ENCODE measurements around the gene SCN11A. TPM values are rescaled to one million over a fixed set of nuclear protein-coding genes. Genes with fewer than 3 reads are reported as not detected.

SCN11A gene
- total RNA-seq, 1 donor from 2014 or later, result 0.69 TPM

DNA sequence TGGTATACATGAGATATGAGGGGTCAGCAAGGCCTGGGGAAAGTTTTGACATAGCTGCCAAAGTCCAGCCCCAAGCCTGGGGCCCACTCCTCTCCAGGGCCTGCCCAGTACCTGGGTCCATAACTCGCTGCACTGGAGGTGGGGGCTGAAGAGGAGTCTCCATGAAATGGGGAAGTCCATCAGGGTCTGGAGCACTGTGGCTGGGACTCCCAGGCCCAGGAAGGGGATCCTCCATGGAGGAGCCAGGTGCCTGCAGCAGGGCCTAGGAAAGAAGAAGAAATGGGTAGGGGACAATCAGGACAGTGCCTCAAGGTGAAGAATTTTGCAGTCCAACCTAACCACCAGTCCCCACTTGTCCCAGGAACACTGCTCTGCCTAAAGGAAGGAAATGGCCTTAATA is 47.5 kb upstream of the SCN11A start:
- no peak for DNase-seq (ENCODE audit: low spot score)

DNA sequence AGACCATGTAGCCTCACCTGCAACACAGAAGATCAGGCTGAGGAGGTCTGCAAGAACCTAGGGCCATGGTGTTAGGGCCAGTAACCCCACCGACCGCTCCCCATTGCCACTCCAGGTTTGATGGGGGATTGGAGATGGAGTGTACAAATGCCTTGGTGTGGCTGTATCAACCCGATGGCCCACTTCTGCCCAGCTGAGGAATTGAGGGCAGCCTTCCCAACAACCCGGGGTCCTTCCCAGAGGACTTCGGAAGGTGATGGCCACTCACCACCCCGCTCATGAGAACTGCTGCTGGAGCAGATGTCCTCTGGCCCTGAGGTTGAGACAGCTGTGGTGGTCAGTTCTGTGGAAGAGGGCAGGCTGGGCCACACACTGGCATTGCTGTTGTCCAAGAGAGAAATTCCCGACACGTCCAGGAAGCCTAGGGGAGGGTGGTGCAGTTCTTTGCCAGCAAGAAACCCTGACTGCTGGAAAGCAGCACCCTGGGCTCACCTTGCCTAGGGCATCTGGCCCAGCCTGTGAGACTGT is 46.8 kb upstream of the SCN11A start:
- peaks cover 44% of the 10 kb centered on the region for H3K36me3 Mint-ChIP-seq (ENCODE audit: low read depth, unreplicated experiment)
- H3K4me1 Mint-ChIP-seq (ENCODE audit: unreplicated experiment), result peaks cover 65% of the 10 kb centered on the region
- DNase-seq (ENCODE audit: low spot score), result no peak
- no peak overlapping the region for H3K4me3 Mint-ChIP-seq (ENCODE audit: unreplicated experiment)
- peaks cover 9% of the 10 kb centered on the region for H3K27me3 Mint-ChIP-seq (ENCODE audit: unreplicated experiment)
- no peaks in the 10 kb centered on the region for H3K9me3 Mint-ChIP-seq (ENCODE audit: unreplicated experiment)
- H3K27ac Mint-ChIP-seq (ENCODE audit: unreplicated experiment), result no peak overlapping the region
- TF ChIP-seq, protein P1, sequence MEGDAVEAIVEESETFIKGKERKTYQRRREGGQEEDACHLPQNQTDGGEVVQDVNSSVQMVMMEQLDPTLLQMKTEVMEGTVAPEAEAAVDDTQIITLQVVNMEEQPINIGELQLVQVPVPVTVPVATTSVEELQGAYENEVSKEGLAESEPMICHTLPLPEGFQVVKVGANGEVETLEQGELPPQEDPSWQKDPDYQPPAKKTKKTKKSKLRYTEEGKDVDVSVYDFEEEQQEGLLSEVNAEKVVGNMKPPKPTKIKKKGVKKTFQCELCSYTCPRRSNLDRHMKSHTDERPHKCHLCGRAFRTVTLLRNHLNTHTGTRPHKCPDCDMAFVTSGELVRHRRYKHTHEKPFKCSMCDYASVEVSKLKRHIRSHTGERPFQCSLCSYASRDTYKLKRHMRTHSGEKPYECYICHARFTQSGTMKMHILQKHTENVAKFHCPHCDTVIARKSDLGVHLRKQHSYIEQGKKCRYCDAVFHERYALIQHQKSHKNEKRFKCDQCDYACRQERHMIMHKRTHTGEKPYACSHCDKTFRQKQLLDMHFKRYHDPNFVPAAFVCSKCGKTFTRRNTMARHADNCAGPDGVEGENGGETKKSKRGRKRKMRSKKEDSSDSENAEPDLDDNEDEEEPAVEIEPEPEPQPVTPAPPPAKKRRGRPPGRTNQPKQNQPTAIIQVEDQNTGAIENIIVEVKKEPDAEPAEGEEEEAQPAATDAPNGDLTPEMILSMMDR (IDR thresholded peaks at IDR 0.05; ENCODE audit: unreplicated experiment), result no peak

More for the DNA sequence above, 47.5 kb upstream of the SCN11A start:
- Mint-ChIP-seq H3K27me3 (ENCODE audit: unreplicated experiment) (peaks cover 9% of the 10 kb centered on the region), H3K4me3 (ENCODE audit: unreplicated experiment) (no peak overlapping the region), H3K36me3 (ENCODE audit: low read depth, unreplicated experiment) (peaks cover 38% of the 10 kb centered on the region), H3K9me3 (ENCODE audit: unreplicated experiment) (no peaks in the 10 kb centered on the region), H3K4me1 (ENCODE audit: unreplicated experiment) (peaks cover 63% of the 10 kb centered on the region), H3K27ac (ENCODE audit: unreplicated experiment) (no peak overlapping the region)
- TF ChIP-seq, protein P1 (IDR thresholded peaks at IDR 0.05; ENCODE audit: unreplicated experiment), result no peak

DNA sequence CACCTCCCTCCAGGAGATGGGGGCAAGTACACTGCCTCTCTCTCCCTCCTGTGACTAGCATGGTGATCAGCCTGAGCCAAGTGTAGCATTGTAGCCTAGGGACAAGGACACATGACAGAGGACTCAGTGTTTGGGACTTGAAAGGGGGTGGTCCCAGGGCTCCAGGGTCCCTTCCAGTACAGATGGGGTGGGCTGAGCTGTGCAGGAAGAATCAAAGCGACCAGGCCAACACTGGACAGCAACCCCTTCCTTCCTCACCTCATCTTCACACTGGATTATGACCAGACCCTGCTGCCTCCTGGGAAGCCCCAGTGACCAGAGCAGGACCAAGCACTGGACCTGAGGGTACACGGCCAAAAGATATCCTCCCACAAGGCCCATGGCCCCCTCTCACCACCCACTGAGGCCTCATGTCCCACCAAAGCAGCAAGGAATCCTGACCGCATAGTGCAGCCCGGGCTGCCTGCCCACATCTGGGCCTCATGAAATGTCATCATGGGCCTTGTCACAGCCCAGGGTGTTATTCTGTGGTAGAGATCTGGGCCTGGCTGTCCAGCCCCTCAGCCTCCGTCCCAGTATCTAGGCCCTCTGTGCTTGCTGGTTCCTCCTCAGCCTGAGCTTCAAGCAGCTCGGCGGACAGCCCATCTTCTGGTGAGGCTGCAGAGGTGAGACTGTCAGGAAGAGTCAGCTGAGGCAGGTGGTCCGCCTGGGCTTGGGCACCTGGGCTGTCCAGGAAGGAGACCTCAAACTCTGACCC is 46.1 kb upstream of the SCN11A start:
- TF ChIP-seq, protein P1 (IDR thresholded peaks at IDR 0.05; ENCODE audit: unreplicated experiment), result no peak
- Mint-ChIP-seq H3K4me1 (ENCODE audit: unreplicated experiment) (peaks cover 60% of the 10 kb centered on the region), H3K27ac (ENCODE audit: unreplicated experiment) (peak overlapping the region; percentile 59), H3K4me3 (ENCODE audit: unreplicated experiment) (no peak overlapping the region), H3K36me3 (ENCODE audit: low read depth, unreplicated experiment) (peaks cover 44% of the 10 kb centered on the region), H3K27me3 (ENCODE audit: unreplicated experiment) (peaks cover 8% of the 10 kb centered on the region), H3K9me3 (ENCODE audit: unreplicated experiment) (no peaks in the 10 kb centered on the region)
- no peak for DNase-seq (ENCODE audit: low spot score)

DNA sequence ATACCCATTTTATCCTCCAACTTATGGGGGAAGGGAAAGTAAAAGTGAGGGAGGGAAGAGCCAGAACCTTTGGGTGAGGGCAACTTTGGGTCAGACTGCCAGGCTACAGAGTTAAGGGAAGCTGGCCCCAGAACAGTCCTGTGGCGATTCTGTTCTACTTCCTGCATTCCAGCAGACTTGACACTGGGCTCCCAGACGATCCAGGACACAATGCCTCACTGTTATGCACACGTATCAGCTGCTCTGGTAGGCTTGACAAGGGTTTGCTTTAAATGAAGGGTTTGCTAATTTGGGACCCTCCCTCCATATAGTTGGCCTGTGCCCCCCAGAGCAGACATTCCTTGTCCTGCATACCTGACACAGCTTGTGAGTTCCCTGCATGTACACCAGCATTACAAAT is 45.0 kb upstream of the SCN11A start:
- TF ChIP-seq, protein P1 (IDR thresholded peaks at IDR 0.05; ENCODE audit: unreplicated experiment), result no peak
- Mint-ChIP-seq H3K9me3 (ENCODE audit: unreplicated experiment) (no peaks in the 10 kb centered on the region), H3K27me3 (ENCODE audit: unreplicated experiment) (peaks cover 8% of the 10 kb centered on the region), H3K36me3 (ENCODE audit: low read depth, unreplicated experiment) (peaks cover 40% of the 10 kb centered on the region), H3K27ac (ENCODE audit: unreplicated experiment) (peak overlapping the region; percentile 80), H3K4me1 (ENCODE audit: unreplicated experiment) (peaks cover 50% of the 10 kb centered on the region), H3K4me3 (ENCODE audit: unreplicated experiment) (no peak overlapping the region)
- no peak for DNase-seq (ENCODE audit: low spot score)

DNA sequence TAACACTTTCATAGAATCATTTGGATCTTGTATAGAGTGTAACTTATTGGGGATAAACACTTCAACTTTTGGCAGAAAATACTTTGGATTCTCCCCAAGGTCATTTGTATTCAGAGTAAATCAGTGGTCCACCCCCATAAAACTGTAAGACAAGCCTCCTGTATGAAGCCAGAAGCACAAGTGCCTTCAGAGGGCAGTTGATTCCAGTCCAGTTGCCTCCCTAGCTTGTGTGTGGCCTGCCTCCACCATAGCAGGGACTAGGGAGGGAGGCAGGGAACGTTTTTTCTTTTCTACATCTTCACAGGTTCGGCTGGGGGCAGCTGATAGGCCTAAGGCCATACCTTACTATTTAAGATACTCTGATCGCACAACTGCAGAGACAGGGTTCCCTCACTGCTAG is 44.0 kb upstream of the SCN11A start:
- no peaks in the 10 kb centered on the region for H3K9me3 Mint-ChIP-seq (ENCODE audit: unreplicated experiment)
- DNase-seq (ENCODE audit: low spot score), result no peak
- peak overlapping the region; percentile 49 for H3K27ac Mint-ChIP-seq (ENCODE audit: unreplicated experiment)
- no peak overlapping the region for H3K4me3 Mint-ChIP-seq (ENCODE audit: unreplicated experiment)
- H3K4me1 Mint-ChIP-seq (ENCODE audit: unreplicated experiment), result peaks cover 50% of the 10 kb centered on the region
- TF ChIP-seq, protein P1 (IDR thresholded peaks at IDR 0.05; ENCODE audit: unreplicated experiment), result no peak
- H3K27me3 Mint-ChIP-seq (ENCODE audit: unreplicated experiment), result peaks cover 8% of the 10 kb centered on the region
- peaks cover 35% of the 10 kb centered on the region for H3K36me3 Mint-ChIP-seq (ENCODE audit: low read depth, unreplicated experiment)
